ENCODE results near the gene KCNH2.

DNA sequence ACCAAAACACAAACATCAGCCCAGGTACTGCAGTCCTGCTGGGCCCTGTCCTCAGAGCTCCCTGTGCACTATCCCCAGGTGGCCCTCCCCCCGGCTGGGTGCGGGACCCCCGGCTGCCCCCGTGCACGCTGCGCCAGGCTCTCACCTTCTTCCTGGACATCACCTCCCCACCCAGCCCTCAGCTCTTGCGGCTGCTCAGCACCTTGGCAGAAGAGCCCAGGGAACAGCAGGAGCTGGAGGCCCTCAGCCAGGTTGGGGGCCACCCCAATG, 31.9 kb upstream of the KCNH2 start:
- TF ChIP-seq, protein P1, sequence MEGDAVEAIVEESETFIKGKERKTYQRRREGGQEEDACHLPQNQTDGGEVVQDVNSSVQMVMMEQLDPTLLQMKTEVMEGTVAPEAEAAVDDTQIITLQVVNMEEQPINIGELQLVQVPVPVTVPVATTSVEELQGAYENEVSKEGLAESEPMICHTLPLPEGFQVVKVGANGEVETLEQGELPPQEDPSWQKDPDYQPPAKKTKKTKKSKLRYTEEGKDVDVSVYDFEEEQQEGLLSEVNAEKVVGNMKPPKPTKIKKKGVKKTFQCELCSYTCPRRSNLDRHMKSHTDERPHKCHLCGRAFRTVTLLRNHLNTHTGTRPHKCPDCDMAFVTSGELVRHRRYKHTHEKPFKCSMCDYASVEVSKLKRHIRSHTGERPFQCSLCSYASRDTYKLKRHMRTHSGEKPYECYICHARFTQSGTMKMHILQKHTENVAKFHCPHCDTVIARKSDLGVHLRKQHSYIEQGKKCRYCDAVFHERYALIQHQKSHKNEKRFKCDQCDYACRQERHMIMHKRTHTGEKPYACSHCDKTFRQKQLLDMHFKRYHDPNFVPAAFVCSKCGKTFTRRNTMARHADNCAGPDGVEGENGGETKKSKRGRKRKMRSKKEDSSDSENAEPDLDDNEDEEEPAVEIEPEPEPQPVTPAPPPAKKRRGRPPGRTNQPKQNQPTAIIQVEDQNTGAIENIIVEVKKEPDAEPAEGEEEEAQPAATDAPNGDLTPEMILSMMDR (IDR thresholded peaks at IDR 0.05): no peak
- TF ChIP-seq POLR2AphosphoS5 (IDR thresholded peaks at IDR 0.05; ENCODE audit: low read depth, low read length): no peak
- TF ChIP-seq YY1 (IDR thresholded peaks at IDR 0.05; ENCODE audit: low read depth): no peak
- no peak for TF ChIP-seq TEAD4 (IDR thresholded peaks at IDR 0.05; ENCODE audit: borderline replicate concordance, insufficient read depth)
- TF ChIP-seq RFX5 (IDR thresholded peaks at IDR 0.05; ENCODE audit: low read length): no peak
- no peak for TF ChIP-seq CHD2 (IDR thresholded peaks at IDR 0.05; ENCODE audit: low read length, partially characterized antibody)
